Astrocyte (in vitro differentiated cells and primary cell): ENCODE measurements around the gene MOCS3.

Experiments
- CTCF ChIP-seq: IDR thresholded peaks from 2 replicates; pipeline ENCODE4 v1.5.1; 2011; ENCODE audit warnings: low read depth, mild to moderate bottlenecking, inconsistent platforms, low read length, moderate library complexity; ENCODE audit not compliant: insufficient read depth
- EZH2 ChIP-seq: IDR thresholded peaks from 2 replicates; pipeline ENCODE4 v1.6.1; 2012; ENCODE audit warnings: mild to moderate bottlenecking, low read length, inconsistent platforms; ENCODE audit not compliant: insufficient read depth

GRCh38 chr20:50967586-50967985 lies 9.0 kb downstream of the MOCS3 start:
- TF ChIP-seq EZH2 (no peak), CTCF (no peak)
